HG03064 (cell line): ENCODE data around the gene KDM3B.
A peak's percentile ranks its signal among the peaks of the same experiment; 100 is the strongest.
"Not testable (repeated sequence)": the region's sequence is repeated elsewhere in the genome, so short reads cannot be mapped to it uniquely, and the experiment has no call there.

ENCODE experiments used
- ATAC-seq: cut with Tn5 transposase; IDR thresholded peaks from one replicate; pipeline ENCODE4 v1.9.1; 2021; ENCODE audit warnings: low read depth; ENCODE audit not compliant: unreplicated experiment

Gene KDM3B

GRCh38 chr5:138465261-138466124 is 113.0 kb downstream of the KDM3B start, which contains the start of gene EGR1:
Gene EGR1 (plus strand): TSS chr5:138465479. CDS start chr5:138465762, 283 bp downstream.
- peak; percentile 56 for ATAC-seq

DNA sequence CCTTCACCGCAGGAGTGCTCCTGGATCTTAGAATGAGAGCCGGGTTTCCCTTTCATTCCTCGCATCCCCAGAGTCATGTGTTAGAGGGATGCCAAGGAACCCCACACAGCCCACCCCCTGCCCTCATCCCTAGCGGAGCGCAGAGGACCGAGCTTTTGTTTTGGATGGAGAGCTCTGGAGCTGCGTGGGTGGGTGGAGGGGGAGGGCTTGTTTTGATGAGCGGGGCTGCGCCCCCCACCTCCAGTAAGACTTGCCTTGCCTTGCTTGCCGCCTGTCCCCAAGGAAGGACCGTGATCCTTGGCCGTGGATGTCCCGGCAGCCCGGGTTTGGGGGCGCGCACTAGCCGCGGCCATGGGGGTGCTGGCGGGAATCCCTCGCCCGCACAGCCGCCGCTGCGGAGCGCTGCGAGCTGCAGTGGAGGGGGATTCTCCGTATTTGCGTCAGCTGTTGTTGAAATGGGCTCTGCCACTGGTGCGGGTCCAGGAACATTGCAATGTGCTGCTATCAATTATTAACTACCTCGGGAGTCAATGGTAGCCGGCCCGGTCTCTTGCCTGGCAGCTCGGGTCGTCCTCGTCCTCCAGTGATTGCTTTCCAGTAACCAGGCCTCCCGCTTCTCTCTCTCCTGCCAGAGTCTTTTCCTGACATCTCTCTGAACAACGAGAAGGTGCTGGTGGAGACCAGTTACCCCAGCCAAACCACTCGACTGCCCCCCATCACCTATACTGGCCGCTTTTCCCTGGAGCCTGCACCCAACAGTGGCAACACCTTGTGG is 113.8 kb downstream of the KDM3B start:
- no peak for ATAC-seq

DNA sequence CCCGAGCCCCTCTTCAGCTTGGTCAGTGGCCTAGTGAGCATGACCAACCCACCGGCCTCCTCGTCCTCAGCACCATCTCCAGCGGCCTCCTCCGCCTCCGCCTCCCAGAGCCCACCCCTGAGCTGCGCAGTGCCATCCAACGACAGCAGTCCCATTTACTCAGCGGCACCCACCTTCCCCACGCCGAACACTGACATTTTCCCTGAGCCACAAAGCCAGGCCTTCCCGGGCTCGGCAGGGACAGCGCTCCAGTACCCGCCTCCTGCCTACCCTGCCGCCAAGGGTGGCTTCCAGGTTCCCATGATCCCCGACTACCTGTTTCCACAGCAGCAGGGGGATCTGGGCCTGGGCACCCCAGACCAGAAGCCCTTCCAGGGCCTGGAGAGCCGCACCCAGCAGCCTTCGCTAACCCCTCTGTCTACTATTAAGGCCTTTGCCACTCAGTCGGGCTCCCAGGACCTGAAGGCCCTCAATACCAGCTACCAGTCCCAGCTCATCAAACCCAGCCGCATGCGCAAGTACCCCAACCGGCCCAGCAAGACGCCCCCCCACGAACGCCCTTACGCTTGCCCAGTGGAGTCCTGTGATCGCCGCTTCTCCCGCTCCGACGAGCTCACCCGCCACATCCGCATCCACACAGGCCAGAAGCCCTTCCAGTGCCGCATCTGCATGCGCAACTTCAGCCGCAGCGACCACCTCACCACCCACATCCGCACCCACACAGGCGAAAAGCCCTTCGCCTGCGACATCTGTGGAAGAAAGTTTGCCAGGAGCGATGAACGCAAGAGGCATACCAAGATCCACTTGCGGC is 114.6 kb downstream of the KDM3B start:
- ATAC-seq: no peak

DNA sequence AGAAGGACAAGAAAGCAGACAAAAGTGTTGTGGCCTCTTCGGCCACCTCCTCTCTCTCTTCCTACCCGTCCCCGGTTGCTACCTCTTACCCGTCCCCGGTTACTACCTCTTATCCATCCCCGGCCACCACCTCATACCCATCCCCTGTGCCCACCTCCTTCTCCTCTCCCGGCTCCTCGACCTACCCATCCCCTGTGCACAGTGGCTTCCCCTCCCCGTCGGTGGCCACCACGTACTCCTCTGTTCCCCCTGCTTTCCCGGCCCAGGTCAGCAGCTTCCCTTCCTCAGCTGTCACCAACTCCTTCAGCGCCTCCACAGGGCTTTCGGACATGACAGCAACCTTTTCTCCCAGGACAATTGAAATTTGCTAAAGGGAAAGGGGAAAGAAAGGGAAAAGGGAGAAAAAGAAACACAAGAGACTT is 115.2 kb downstream of the KDM3B start:
- no peak for ATAC-seq

- no peak for ATAC-seq
Measured at GRCh38 chr5:138468133-138468965, 115.9 kb downstream of the KDM3B start.

DNA sequence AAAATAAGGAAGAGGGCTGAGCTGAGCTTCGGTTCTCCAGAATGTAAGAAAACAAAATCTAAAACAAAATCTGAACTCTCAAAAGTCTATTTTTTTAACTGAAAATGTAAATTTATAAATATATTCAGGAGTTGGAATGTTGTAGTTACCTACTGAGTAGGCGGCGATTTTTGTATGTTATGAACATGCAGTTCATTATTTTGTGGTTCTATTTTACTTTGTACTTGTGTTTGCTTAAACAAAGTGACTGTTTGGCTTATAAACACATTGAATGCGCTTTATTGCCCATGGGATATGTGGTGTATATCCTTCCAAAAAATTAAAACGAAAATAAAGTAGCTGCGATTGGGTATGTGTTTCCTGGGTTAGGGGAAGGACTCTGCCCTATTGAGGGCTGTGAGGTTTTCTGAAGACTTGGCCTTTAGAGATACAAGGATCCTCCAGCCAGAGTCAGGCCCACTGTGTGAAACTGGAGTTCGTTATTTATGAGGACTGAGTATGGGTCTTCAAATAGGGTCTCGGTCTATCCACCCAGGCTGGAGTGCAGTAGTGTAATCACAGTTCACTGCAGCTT is 116.6 kb downstream of the KDM3B start:
- ATAC-seq: no peak

GRCh38 chr5:138469540-138470321 is 117.2 kb downstream of the KDM3B start:
- ATAC-seq: no peak

GRCh38 chr5:138470322-138471051 is 118.0 kb downstream of the KDM3B start:
- no peak for ATAC-seq

- ATAC-seq: no peak
Measured at GRCh38 chr5:138471052-138471361, 118.5 kb downstream of the KDM3B start.

GRCh38 chr5:138472353-138472752 is 119.9 kb downstream of the KDM3B start:
- ATAC-seq: no peak

DNA sequence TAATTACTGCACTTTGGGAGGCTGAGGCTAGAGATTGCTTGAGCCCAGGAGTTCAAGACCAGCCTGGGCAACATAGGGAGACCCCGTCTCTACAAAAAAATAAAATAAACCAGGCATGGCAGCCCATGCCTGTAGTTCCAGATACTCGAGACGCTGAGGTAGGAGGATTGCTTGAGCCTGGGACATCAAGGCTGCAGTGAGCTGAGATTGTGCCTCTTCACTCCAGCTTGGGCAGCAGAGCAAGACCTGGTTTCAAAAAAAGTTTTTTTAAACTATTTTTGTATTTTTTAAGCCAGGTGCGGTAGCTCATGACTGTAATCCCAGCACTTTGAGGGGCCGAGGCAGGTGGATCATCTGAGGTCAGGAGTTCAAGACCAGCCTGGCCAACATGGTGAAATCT is 120.7 kb downstream of the KDM3B start:
- not testable (repeated sequence) for ATAC-seq

GRCh38 chr5:138476918-138477317 is 124.4 kb downstream of the KDM3B start:
- ATAC-seq: no peak

GRCh38 chr5:138482638-138483037 is 130.2 kb downstream of the KDM3B start:
- ATAC-seq: no peak
